GM21576 (cell line): ENCODE data around the gene GFPT2.

Experiments
- ATAC-seq: cut with Tn5 transposase; IDR thresholded peaks from one replicate; pipeline ENCODE4 v1.9.1; 2021; ENCODE audit warnings: mild to moderate bottlenecking, moderate library complexity; ENCODE audit not compliant: unreplicated experiment

Gene GFPT2

DNA sequence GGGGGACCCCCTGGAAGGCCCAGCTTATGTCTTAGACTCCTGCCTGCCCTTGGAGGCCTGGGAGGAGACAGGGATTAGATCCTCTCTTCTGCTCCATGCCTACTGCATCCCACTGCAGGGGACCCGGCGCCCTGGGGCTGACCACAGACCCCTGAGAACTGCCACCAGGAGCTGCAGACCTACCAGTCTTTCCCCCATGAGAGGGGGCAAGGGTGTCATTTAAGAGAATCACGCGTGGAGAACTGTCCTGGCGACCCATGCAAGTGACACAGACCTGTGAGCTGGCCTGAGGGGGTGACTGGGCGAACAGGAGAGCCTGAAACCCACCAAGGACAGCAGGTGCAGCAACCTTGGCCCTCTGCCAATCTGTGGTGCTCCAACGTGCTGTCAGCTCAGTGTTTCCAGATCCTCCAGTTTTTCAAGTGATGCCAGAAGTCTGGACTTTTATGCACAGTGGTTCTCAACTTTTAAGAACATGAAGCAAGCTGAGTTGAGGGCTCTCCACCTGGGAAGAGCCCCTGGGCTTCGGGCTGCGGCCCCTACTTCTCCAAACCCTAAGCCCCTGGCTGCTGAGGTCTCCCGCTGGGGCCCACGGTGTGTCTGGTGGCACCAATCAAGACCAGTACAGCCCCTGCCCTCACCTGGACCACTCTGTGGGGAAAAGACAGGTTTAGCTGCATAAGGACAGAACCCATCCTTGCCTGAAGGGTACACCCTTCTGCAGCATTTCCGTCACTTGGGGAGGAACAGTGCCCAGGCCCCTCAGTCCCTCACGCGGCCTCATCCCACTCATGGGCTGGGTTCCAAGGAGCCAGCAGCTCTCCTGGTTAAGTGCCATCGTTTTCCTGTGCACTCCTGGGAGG is 18.2 kb downstream of the GFPT2 start:
- ATAC-seq, result no peak

DNA sequence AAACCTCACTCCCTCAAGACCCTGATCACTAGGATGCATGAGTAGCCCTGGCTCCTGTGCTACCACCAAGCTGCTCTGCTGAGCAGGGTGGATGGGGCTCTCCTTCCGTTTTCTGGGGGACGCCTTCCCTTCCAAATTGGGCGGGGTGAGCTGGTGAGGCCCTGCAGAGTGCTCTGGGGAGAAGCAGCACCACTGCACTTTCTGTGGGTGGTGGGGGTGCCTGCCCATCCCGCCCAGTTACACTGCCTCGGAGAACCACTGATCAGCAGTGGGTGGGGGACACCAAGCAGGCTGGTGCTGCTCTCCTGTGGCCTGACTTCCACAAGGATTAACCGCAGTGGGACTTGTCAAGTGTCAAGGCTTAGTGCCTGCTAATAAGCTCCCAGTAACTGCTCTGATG is 19.0 kb downstream of the GFPT2 start:
- ATAC-seq, result no peak

DNA sequence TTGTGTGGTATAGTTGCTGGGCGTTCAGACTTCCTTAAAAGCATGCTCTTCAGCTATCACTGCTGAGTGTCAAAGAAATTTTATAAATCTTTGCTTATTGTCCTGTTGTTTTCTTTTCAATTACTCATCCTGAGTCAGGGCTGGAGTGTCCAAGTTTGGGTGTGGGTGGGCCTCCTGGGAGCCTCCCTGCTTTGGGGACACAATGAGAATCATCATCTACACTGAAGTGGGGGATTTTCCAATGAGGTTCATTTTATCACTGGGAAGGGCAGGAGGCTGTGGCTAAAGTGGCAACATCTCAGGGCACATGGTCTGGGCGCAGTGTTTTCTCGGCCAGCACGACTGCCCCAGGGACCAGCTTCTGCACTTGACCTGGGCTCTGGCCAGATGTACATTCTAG is 19.5 kb downstream of the GFPT2 start:
- ATAC-seq, result no peak

GRCh38 chr5:180332861-180333260 is 20.3 kb downstream of the GFPT2 start:
- no peak for ATAC-seq

GRCh38 chr5:180332051-180332517 is 21.1 kb downstream of the GFPT2 start:
- ATAC-seq, result no peak

DNA sequence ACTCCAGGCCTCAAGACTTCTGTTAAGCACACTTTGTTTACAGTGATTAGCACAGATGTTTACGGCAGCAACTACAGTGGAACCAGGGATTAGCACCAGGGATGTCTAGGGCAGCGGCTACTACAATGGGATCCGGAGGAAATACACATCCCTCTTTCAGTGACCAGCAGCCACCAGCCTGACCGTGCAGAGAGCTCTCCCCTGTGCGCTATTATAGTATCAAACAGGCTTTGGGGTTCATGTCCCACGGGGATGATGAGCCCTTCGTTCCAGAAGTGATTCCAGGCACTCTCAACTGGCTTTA is 21.5 kb downstream of the GFPT2 start:
- no peak for ATAC-seq

- ATAC-seq, result no peak
These were observed 22.1 kb downstream of the GFPT2 start for GRCh38 chr5:180330810-180331646.

DNA sequence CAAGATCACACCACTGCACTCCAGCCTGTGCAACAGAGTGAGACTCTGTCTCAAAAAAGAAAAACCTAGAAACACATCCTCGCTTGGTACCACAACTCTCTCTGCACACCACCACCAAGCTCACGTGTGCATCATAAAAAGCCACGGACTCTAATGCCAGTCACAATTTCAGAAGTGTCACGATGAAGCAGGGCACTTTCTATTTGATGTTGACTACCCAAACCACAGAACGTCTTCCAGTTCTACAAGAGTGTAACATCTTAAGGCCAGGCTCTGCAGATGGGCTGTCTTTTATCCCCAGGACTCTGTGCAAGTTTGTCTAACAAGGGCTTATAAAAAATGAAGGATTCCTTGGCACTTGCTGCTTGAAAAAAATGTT is 22.9 kb downstream of the GFPT2 start:
- no peak for ATAC-seq

DNA sequence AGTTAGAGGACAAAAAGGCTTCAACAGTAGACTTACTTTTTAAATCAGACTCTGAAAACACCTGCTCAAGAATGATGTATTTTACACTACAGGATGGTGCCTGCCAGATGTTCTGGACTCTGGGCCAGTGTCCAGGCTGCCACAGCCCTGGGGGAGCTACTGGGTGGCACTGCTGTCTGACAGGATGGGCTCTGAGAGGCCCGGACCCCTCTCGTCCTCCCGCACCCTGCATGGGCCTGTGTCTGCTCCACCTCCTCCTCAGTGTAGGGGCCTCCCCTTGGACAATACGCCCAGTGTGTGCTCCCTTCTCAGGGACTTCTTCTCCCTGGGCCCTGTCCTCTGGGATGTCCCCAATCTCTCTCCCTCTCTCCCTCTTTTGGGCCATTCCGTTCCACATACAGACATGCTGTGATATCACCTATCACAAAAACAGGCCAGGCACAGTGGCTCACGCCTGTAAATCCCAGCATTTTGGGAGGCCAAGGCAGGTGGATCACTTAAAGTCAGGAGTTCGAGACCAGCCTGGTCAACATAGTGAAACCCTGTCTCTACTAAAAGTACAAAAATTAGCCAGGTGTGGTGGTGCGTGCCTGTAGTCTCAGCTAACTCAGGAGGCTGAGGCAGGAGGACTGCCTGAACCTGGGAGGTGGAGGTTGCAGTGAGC is 23.4 kb downstream of the GFPT2 start:
- ATAC-seq, result no peak

DNA sequence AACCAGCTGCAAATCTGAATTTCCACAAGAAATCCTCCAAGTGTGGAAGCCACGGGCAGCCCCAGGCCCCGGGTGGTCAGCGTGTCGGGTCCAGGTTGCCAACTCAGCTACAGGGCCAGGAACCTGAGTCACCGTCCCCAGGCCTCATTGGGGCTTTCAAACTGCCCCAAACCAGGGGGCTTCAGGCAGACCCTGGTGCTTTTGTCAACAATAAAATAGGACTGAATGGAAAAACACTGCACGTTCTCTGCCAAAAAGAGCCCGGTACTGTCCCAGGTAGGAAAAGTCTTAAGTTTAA is 24.0 kb downstream of the GFPT2 start:
- ATAC-seq, result no peak

- peak; percentile 83 for ATAC-seq
These were observed 24.6 kb downstream of the GFPT2 start for GRCh38 chr5:180328296-180329137.

DNA sequence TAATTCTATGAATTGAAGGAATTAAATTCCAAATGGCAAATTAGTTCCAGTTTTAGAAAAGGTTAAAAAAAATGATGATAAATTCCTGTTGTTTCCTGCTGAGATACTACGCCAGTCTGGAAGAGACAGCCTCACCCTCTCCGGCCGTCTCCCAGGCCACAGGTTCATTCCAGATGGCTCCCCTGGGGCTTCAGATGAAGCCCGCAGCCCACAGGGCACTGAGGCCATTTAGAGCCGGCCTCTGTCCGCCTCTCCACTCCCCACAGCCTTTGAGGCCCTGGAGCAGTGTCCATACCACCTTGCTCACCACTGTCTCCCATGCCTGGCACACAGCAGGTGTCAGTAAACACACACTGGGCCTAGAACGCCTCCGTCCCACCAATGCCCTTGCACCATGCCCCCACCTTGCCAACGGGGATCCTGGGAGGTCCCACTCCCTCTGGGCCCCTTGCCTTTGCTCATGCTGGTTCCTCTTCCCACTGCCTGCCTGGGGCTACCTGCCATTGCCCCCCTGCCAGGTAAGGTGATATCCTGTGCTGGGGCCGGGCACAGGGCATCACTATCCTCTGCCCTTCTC is 26.1 kb downstream of the GFPT2 start:
- no peak for ATAC-seq

DNA sequence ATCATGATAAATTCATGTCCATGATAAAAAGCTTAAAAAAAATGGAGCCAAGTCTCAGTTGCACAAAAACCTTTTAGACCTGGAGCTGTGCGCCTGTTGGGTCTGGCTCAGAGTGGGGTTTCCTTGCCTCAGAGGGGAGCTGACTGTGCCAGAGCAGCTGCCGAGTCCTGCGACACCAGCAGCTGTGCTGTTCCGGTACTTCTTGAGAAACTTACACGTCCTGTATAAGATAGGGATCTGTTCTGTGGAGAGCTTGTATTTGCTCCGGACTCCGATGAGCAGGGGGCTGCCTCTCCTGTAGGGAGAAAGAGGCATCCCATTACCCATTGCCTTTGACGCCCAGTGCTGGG is 28.6 kb downstream of the GFPT2 start:
- no peak for ATAC-seq

- ATAC-seq, result no peak
These were observed 29.1 kb downstream of the GFPT2 start for GRCh38 chr5:180323941-180324600.

- no peak for ATAC-seq
These were observed 30.0 kb downstream of the GFPT2 start for GRCh38 chr5:180323160-180323559.

DNA sequence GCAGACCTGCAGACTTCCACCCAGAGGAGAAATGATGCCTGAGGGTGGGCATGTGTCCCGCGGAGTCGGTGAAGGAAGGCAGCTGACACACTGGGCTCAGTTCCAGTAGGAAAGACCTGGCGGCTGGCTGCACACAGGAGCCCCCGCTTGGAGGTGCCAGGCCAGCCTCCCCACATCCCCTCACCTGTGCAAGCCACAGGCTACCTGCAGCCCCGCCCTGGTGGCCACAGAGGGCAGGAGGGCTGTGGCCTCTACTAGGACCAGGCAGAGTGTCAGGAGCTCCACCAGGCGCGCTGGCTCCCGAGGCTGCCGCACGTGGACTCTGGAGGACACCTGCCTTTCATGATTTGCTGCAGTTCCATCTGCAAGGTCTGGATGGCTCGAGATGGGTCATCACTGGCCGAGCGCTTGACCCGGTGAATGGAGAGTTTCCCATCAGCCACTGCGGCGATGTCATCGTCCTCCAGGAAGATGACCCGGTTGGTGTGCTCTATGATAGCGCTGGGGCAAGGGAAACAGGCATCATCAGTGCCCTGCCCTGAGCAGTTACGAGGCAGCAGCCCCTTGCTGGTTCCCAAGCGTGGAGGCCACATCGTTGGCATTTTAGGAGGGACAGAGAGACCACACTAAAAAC is 34.6 kb downstream of the GFPT2 start:
- no peak for ATAC-seq

- ATAC-seq, result no peak
These were observed 36.5 kb downstream of the GFPT2 start for GRCh38 chr5:180316586-180316985.

DNA sequence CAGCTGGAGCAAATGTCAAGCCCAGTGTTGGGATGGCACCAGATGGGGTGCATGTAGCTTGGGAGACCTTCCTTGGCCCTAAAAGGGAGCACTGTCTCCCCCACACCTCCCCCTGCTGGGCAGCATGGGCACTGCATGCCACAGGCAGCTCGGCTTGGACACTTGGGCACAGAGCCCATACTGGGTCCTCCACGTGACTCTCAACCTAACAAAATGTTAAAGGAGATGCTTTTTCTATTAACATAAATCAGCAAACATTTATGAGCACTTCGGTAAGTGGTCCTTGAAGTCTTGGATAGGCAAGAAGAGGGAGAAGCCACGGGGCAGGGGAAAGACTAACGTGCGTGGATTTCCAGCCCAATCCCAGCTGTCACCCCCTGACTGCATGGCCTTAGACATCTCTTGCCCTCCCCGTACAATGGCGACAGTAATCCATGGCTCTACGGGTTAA is 37.3 kb downstream of the GFPT2 start:
- peak; percentile 57 for ATAC-seq

- peak; percentile 92 for ATAC-seq
These were observed 39.2 kb downstream of the GFPT2 start for GRCh38 chr5:180313677-180314505.
